IMR-90 (cell line): Measurements from ENCODE around the gene S1PR4. TPM values are rescaled to one million over a fixed set of nuclear protein-coding genes. Genes with fewer than 3 reads are reported as not detected.
"Not testable (repeated sequence)": the region's sequence is repeated elsewhere in the genome, so short reads cannot be mapped to it uniquely, and the experiment has no call there.

ENCODE experiments used
- ATAC-seq: fragments of 200-7000 bp; cut with Tn5 transposase; 2 replicates; pipeline ENCODE4 v1.9.1; 2020; ENCODE audit warnings: low read depth, mild to moderate bottlenecking, moderate library complexity
- BruUV-seq: library from RNA; stranded (reverse); fragments of 400-500 nt; replicated peaks from 2 replicates; lab custom pipeline; 2021; lab: Mats Ljungman, UMichigan
- CTCF ChIA-PET: fragments of 300-600 bp; formaldehyde crosslinking; extraction: SDS; loops from one replicate; lab custom pipeline; 2021; ENCODE audit warnings: antibody characterized with exemption; lab: Yijun Ruan, JAX
- POLR2A ChIA-PET: fragments of 300-600 bp; sonication (Branson Sonifier 250); formaldehyde crosslinking; loops from one replicate; lab custom pipeline; 2022; ENCODE audit warnings: antibody characterized with exemption; ENCODE audit not compliant: unreplicated experiment; lab: Charles Lee
- DNase-seq: peaks from one replicate; pipeline ENCODE4 v3.0.0; 2013
- H2AFZ ChIP-seq: replicated peaks from 2 replicates; pipeline ENCODE3; 2013; ENCODE audit warnings: low read length, mild to moderate bottlenecking; ENCODE audit not compliant: poor library complexity
- H2AK5ac ChIP-seq: 2 replicates; pipeline ENCODE4 v1.6.1; 2013; ENCODE audit warnings: low read depth, low read length, inconsistent platforms
- H2AK9ac ChIP-seq: replicated peaks from 2 replicates; pipeline ENCODE3; 2013; ENCODE audit warnings: mild to moderate bottlenecking, low read depth, low read length, moderate library complexity; ENCODE audit not compliant: poor library complexity
- H2BK120ac ChIP-seq: 2 replicates; pipeline ENCODE4 v1.6.1; 2013; ENCODE audit warnings: low read depth, low read length, inconsistent platforms
- H2BK15ac ChIP-seq: 3 replicates; pipeline ENCODE4 v1.6.1; 2013; ENCODE audit warnings: low read depth, low read length, inconsistent platforms
- H2BK20ac ChIP-seq: 2 replicates; pipeline ENCODE4 v1.6.1; 2013; ENCODE audit warnings: low read depth, mild to moderate bottlenecking, inconsistent platforms, low read length, moderate library complexity
- H2BK5ac ChIP-seq: 2 replicates; pipeline ENCODE4 v1.6.1; 2013; ENCODE audit warnings: mild to moderate bottlenecking, low read depth, low read length, inconsistent platforms; ENCODE audit not compliant: poor library complexity, severe bottlenecking
- H3K14ac ChIP-seq: replicated peaks from 2 replicates; pipeline ENCODE4 v1.6.1; 2013; ENCODE audit warnings: low read depth, low read length, inconsistent platforms
- H3K18ac ChIP-seq: 2 replicates; pipeline ENCODE4 v1.6.1; 2013; ENCODE audit warnings: low read depth, low read length, control low read depth
- H3K23ac ChIP-seq: 2 replicates; pipeline ENCODE4 v1.6.1; 2013; ENCODE audit warnings: low read depth, low read length, inconsistent platforms
- H3K27ac ChIP-seq: 2 replicates; pipeline ENCODE4 v1.5.1; 2013; ENCODE audit warnings: mild to moderate bottlenecking, control low read depth, low read length; ENCODE audit not compliant: insufficient read depth
- H3K27me3 ChIP-seq: 2 replicates; pipeline ENCODE4 v1.6.1; 2013; ENCODE audit warnings: low read length; ENCODE audit not compliant: control insufficient read depth, insufficient read depth
- H3K36me3 ChIP-seq: 2 replicates; pipeline ENCODE4 v1.6.1; 2013; ENCODE audit warnings: low read length, mixed read lengths; ENCODE audit not compliant: control insufficient read depth, insufficient read depth
- H3K4ac ChIP-seq: 2 replicates; pipeline ENCODE4 v1.6.1; 2013; ENCODE audit warnings: low read depth, low read length, inconsistent platforms
- H3K4me1 ChIP-seq: 2 replicates; pipeline ENCODE4 v1.6.1; 2013; ENCODE audit warnings: low read length, mixed read lengths; ENCODE audit not compliant: control insufficient read depth, insufficient read depth
- H3K4me2 ChIP-seq: 2 replicates; pipeline ENCODE4 v1.6.1; 2013; ENCODE audit warnings: low read depth, mild to moderate bottlenecking, control low read depth, low read length, moderate library complexity
- H3K4me3 ChIP-seq: 2 replicates; pipeline ENCODE4 v1.5.1; 2013; ENCODE audit warnings: low read depth, mild to moderate bottlenecking, control low read depth, low read length, moderate library complexity; ENCODE audit not compliant: insufficient read depth
- H3K56ac ChIP-seq: 2 replicates; pipeline ENCODE4 v1.6.1; 2013; ENCODE audit warnings: low read length, inconsistent platforms; ENCODE audit not compliant: insufficient read depth; ENCODE audit errors: extremely low read depth
- H3K79me1 ChIP-seq, 2 experiments: 2 replicates each; pipeline ENCODE4 v1.6.1; 2013; ENCODE audit warnings: low read length in 2 of 2, inconsistent platforms in 1 of 2, low read depth in 1 of 2
- H3K9ac ChIP-seq: 2 replicates; pipeline ENCODE4 v1.6.1; 2013; ENCODE audit warnings: low read depth, low read length, control low read depth
- H3K9me1 ChIP-seq: 2 replicates; pipeline ENCODE4 v1.6.1; 2013; ENCODE audit warnings: low read length, inconsistent platforms; ENCODE audit not compliant: insufficient read depth
- H3K9me3 ChIP-seq: 2 replicates; pipeline ENCODE4 v1.6.1; 2013; ENCODE audit warnings: low read length; ENCODE audit not compliant: control insufficient read depth, insufficient read depth
- H4K20me1 ChIP-seq: 2 replicates; pipeline ENCODE4 v1.6.1; 2013; ENCODE audit warnings: low read length, inconsistent platforms; ENCODE audit not compliant: insufficient read depth
- H4K5ac ChIP-seq: 2 replicates; pipeline ENCODE4 v1.6.1; 2013; ENCODE audit warnings: mild to moderate bottlenecking, low read depth, low read length, control low read depth
- H4K8ac ChIP-seq, 2 experiments: 2 replicates each; pipeline ENCODE4 v1.6.1; 2013; ENCODE audit warnings: low read depth in 2 of 2, low read length in 2 of 2, control low read depth in 1 of 2, inconsistent platforms in 1 of 2
- H4K91ac ChIP-seq: 2 replicates; pipeline ENCODE4 v1.6.1; 2013; ENCODE audit warnings: low read depth, low read length, inconsistent platforms; ENCODE audit not compliant: insufficient read depth
- CHD1 ChIP-seq: IDR thresholded peaks from 2 replicates; pipeline ENCODE4 v1.6.1; 2012; ENCODE audit warnings: low read depth, low read length, improper control_type of control experiment
- WGBS, 2 experiments: methylation state at CpG; one replicate each; pipeline versions ENCODE4 v1.1.5 to v1.1.7; 2013; ENCODE audit warnings: missing lambda C conversion rate in 2 of 2; ENCODE audit not compliant: insufficient read length in 1 of 2; ENCODE audit errors: extremely low coverage in 2 of 2; 5-methylcytosine and 5-hydroxymethylcytosine counted together
- dilution Hi-C: fragments of 300-500 bp; cut with HindIII; formaldehyde crosslinking; loops from one replicate; pipeline ENCODE4 v1.14.3; 2018; ENCODE audit warnings: low sequenced_read_pairs; ENCODE audit not compliant: unreplicated experiment
- in situ Hi-C: fragments of 300-500 bp; cut with MboI; formaldehyde crosslinking; loops from 3 replicates; pipeline ENCODE4 v1.14.3; 2019; ENCODE audit warnings: low sequenced_read_pairs, inconsistent platforms, mixed read lengths
- intact Hi-C: fragments of 100-400 bp; cut with micrococcal nuclease; formaldehyde crosslinking; loops from 2 replicates; pipeline ENCODE4 v1.10.0; 2022
- polyA plus RNA-seq, 3 experiments: library from polyadenylated mRNA; depleted of rRNA; stranded (reverse); fragments of >200 nt; gene quantifications; 2 replicates each; pipeline ENCODE4 v1.2.3, GENCODE V29; 2012; ENCODE audit warnings: low replicate concordance in 1 of 3
- total RNA-seq: library from RNA; depleted of rRNA; stranded (reverse); fragments of >200 nt; gene quantifications from 2 replicates; pipeline ENCODE4 v1.2.3, GENCODE V29; 2012

The S1PR4 gene
- total and polyA plus RNA-seq, 2 of the 4 experiments (the other 2 are of a cell fraction) = not detected

DNA sequence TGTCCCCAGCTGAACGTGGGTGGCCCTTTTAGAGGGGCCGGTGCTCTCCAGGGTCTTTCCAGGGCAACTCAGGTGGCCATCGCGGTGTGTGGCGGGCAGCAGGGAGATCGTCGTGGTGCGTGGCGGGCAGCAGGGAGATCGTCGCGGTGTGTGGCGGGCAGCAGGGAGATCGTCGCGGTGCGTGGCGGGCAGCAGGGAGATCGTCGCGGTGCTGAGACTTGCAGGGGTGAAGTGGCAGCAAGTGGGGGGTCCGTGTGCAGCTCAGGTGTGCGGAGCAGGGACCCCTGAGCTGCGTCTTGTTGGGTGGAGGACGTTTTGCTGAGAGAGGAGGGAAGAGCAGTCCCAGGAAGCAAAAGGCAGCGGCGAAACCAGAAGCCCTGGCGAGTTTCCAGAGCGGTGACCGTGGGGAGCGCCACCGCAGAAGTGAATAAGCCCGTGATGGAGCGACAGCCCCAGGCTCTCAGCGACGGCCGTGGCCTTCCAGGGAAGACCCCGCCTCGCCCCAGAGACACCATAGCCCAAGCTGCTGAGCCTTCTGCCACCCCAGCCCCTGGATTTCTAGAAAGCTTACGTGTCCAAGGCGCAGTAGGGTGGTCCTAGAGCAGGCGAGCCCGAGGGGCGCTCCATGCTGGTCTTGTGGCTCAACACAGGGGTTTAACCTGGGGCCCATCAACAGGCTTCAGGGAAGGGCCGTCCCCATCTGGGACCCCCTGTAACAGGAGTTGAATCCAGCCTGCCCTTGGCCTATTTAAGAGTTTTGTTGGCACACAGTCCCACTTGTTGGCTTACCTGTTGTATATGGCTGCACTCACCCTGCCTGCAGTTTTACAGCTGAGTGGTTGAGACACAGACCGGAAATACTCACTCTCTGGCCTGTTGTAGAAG, 12.6 kb downstream of the S1PR4 start (continued):
- TF ChIP-seq CHD1 = no peak

DNA sequence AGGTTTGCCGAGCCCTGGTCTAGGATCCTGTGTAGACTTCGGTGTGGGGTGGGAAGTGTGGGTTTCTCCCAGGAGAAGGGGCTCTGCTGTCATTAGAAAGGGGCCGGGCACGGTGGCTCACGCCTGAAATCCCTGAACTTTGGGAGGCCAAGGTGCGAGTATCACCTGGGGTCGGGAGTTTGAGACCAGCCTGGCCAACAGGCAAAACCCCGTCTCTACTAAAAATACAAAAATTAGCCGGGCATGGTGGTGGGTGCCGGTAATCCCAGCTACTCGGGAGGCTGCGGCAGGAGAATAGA, 13.2 kb downstream of the S1PR4 start:
- H2AK5ac ChIP-seq, H3K4me2 ChIP-seq, H3K4me3 ChIP-seq, CTCF ChIA-PET, H3K56ac ChIP-seq, H3K27me3 ChIP-seq, BruUV-seq, H3K9me1 ChIP-seq, H3K18ac ChIP-seq, H2BK20ac ChIP-seq, ATAC-seq, H3K4me1 ChIP-seq, H3K4ac ChIP-seq, H3K14ac ChIP-seq, in situ Hi-C loops, H3K23ac ChIP-seq, POLR2A ChIA-PET, DNase-seq, H3K9ac ChIP-seq, dilution Hi-C loops, H2AFZ ChIP-seq, H2BK120ac ChIP-seq, H2AK9ac ChIP-seq, H2BK5ac ChIP-seq, H4K91ac ChIP-seq, intact Hi-C loops, H3K27ac ChIP-seq, H4K8ac ChIP-seq, H4K5ac ChIP-seq, H2BK15ac ChIP-seq, H3K9me3 ChIP-seq: not testable (repeated sequence)
- Histone ChIP-seq H3K36me3 (peaks cover 20% of the 10 kb centered on the region), H3K79me1 (peaks cover 5 to 59% of the 10 kb centered on the region in 2 experiments; a peak in 2 of 4 replicates), H4K20me1 (peaks cover 49% of the 10 kb centered on the region)
- 96% methylated on average over 3 of the region's 12 CpGs; no CpG with 5 or more reads in 1 of the 2 experiments for WGBS, 2 experiments
